Breast epithelium (tissue), 3 donors: ENCODE results near the gene TESMIN.

Experiments used
- CTCF ChIP-seq, 3 donors: fragments of 450-650 bp; IDR thresholded peaks; one replicate each; pipeline ENCODE4 v1.5.1; 2016 to 2017; ENCODE audit warnings: antibody characterized with exemption in 3 of 3, mild to moderate bottlenecking in 3 of 3, moderate library complexity in 3 of 3
- POLR2A ChIP-seq: fragments of 450-650 bp; IDR thresholded peaks from one replicate; pipeline ENCODE4 v1.6.1; 2016; ENCODE audit warnings: antibody characterized with exemption, mild to moderate bottlenecking, moderate library complexity

GRCh38 chr11:68659158-68659921 lies 92.0 kb downstream of the TESMIN start:
- TF ChIP-seq CTCF (IDR thresholded peaks at IDR 0.05) (no peak), POLR2A (no peak)
